ENCODE measurements around the gene DOCK10. TPM values are rescaled to one million over a fixed set of nuclear protein-coding genes. Genes with fewer than 3 reads are reported as not detected.

The DOCK10 gene
- total RNA-seq, 4 donors from 2014 or later: 3.8 to 33.2 (median 12.3) TPM

- Histone ChIP-seq H3K27me3 (no peaks in the 10 kb centered on the region), H3K36me3 (no peaks in the 10 kb centered on the region), H3K4me1 (no peaks in the 10 kb centered on the region), H3K27ac (no peak overlapping the region), H3K4me3 (no peak overlapping the region), H3K9me3 (no peaks in the 10 kb centered on the region)
- DNase-seq: no peak
- intact Hi-C loops (cut with DNase I; ENCODE audit: low total_unique reads): no loop called here
- TF ChIP-seq POLR2A (IDR thresholded peaks at IDR 0.05) (no peak), CTCF (IDR thresholded peaks at IDR 0.05) (no peak)
Measured at GRCh38 chr2:224865016-224865415, 177.3 kb downstream of the DOCK10 start.

GRCh38 chr2:224861266-224861665 lies 181.0 kb downstream of the DOCK10 start:
- Histone ChIP-seq H3K4me3 (no peak overlapping the region), H3K36me3 (no peaks in the 10 kb centered on the region), H3K27ac (no peak overlapping the region), H3K27me3 (no peaks in the 10 kb centered on the region), H3K4me1 (no peaks in the 10 kb centered on the region), H3K9me3 (no peaks in the 10 kb centered on the region)
- TF ChIP-seq CTCF (IDR thresholded peaks at IDR 0.05) (no peak), POLR2A (IDR thresholded peaks at IDR 0.05) (no peak)
- intact Hi-C loops (cut with DNase I; ENCODE audit: low total_unique reads): no loop called here
- DNase-seq: no peak

- H3K4me3 ChIP-seq: no peak overlapping the region
- intact Hi-C loops (cut with DNase I; ENCODE audit: low total_unique reads): no loop called here
- no peaks in the 10 kb centered on the region for H3K4me1 ChIP-seq
- TF ChIP-seq CTCF (IDR thresholded peaks at IDR 0.05): no peak
- TF ChIP-seq POLR2A (IDR thresholded peaks at IDR 0.05): no peak
- H3K27me3 ChIP-seq: no peaks in the 10 kb centered on the region
- H3K27ac ChIP-seq: no peak overlapping the region
- no peaks in the 10 kb centered on the region for H3K36me3 ChIP-seq
- no peak for DNase-seq
- H3K9me3 ChIP-seq: no peaks in the 10 kb centered on the region
Measured at GRCh38 chr2:224860786-224861185, 181.5 kb downstream of the DOCK10 start.

GRCh38 chr2:224851811-224852210 lies 190.5 kb downstream of the DOCK10 start:
- Histone ChIP-seq H3K4me3 (no peak overlapping the region), H3K9me3 (no peaks in the 10 kb centered on the region), H3K36me3 (no peaks in the 10 kb centered on the region), H3K27ac (no peak overlapping the region), H3K27me3 (no peaks in the 10 kb centered on the region), H3K4me1 (no peaks in the 10 kb centered on the region)
- intact Hi-C loops (cut with DNase I; ENCODE audit: low total_unique reads): no loop called here
- no peak for DNase-seq
- no peak for TF ChIP-seq CTCF (IDR thresholded peaks at IDR 0.05)
- no peak for TF ChIP-seq POLR2A (IDR thresholded peaks at IDR 0.05)

GRCh38 chr2:224850081-224850480 lies 192.2 kb downstream of the DOCK10 start:
- Histone ChIP-seq H3K4me3 (no peak overlapping the region), H3K36me3 (no peaks in the 10 kb centered on the region), H3K27me3 (no peaks in the 10 kb centered on the region), H3K9me3 (no peaks in the 10 kb centered on the region), H3K4me1 (no peaks in the 10 kb centered on the region), H3K27ac (no peak overlapping the region)
- TF ChIP-seq POLR2A (IDR thresholded peaks at IDR 0.05): no peak
- TF ChIP-seq CTCF (IDR thresholded peaks at IDR 0.05): no peak
- intact Hi-C loops (cut with DNase I; ENCODE audit: low total_unique reads): no loop called here
- DNase-seq: no peak

All from uterus (tissue), 4 donors.